Measurements from ENCODE around the gene NRG3.
A peak's percentile ranks its signal among the peaks of the same experiment; 100 is the strongest.

The NRG3 gene

DNA sequence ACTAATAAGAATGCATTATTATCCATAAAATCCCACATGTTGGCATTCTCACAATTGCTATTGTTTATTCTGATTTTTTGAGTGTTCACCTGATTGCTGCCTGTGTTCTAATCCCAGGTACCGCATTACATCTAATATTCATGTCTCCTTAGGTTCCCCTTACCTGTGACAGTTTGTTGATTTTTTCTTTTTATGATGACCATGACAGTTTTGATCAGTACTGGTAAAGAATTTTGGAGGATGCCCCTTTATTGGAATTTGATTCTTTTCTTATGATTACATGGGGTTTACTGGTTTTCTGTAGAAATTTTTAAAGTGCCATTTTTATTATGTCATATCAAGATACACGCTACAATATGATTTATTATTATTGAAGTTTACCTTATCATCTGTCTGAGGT, 1091.1 kb downstream of the NRG3 start:
- Histone ChIP-seq H3K9me3 (ENCODE audit: insufficient read depth, low read depth, low read length) (no peaks in the 10 kb centered on the region), H2BK12ac (ENCODE audit: low read length) (no peak overlapping the region), H2AK5ac (ENCODE audit: low read length) (no peak overlapping the region), H2BK5ac (ENCODE audit: low read depth, low read length, poor library complexity) (no peak overlapping the region), H2BK120ac (ENCODE audit: insufficient read depth, low read length, poor library complexity) (no peak overlapping the region), H3K4ac (ENCODE audit: low read depth, low read length) (no peak overlapping the region), H3K27me3 (ENCODE audit: insufficient read depth, low read length) (no peaks in the 10 kb centered on the region), H3K36me3 (ENCODE audit: control insufficient read depth in 1 of 2, insufficient read depth in 2 of 2, low read length in 2 of 2) (no peaks in the 10 kb centered on the region), H3K79me1 (ENCODE audit: low read length) (no peaks in the 10 kb centered on the region), H3K23ac (ENCODE audit: low read length) (no peak overlapping the region), H3K4me3 (ENCODE audit: low read depth, low read length) (no peak overlapping the region), H3K4me2 (ENCODE audit: low read length) (no peak overlapping the region), H2AFZ (ENCODE audit: insufficient read depth, low read length, poor library complexity) (no peak overlapping the region), H3K79me2 (ENCODE audit: control insufficient read depth, insufficient read depth, low read length, poor library complexity) (no peaks in the 10 kb centered on the region), H3K9ac (ENCODE audit: low read length) (no peak overlapping the region), H3K27ac (ENCODE audit: low read depth, low read length) (no peak overlapping the region), H4K91ac (ENCODE audit: low read depth, low read length) (no peak overlapping the region), H3K18ac (ENCODE audit: low read length) (no peak overlapping the region), H4K12ac (ENCODE audit: low read depth, low read length) (no peak overlapping the region), H3K4me1 (ENCODE audit: control insufficient read depth in 1 of 2, insufficient read depth in 2 of 2, low read length in 2 of 2) (no peaks in the 10 kb centered on the region), H4K8ac (ENCODE audit: low read depth, low read length) (no peak overlapping the region), H3K14ac (ENCODE audit: low read length) (no peak overlapping the region)
- no peak for DNase-seq
- no CpG with 5 or more reads among the region's 2 CpGs for WGBS (ENCODE audit: extremely low coverage, insufficient coverage, insufficient read length)

GRCh38 chr10:82968533-82968932, 1093.5 kb downstream of the NRG3 start:
- H2AFZ ChIP-seq (ENCODE audit: insufficient read depth, low read length, poor library complexity): no peak overlapping the region
- no peaks in the 10 kb centered on the region for H3K27me3 ChIP-seq (ENCODE audit: insufficient read depth, low read length)
- no CpG with 5 or more reads among the region's 5 CpGs for WGBS (ENCODE audit: extremely low coverage, insufficient coverage, insufficient read length)
- no peak overlapping the region for H2BK120ac ChIP-seq (ENCODE audit: insufficient read depth, low read length, poor library complexity)
- DNase-seq: no peak
- no peak overlapping the region for H3K4ac ChIP-seq (ENCODE audit: low read depth, low read length)
- H3K9ac ChIP-seq (ENCODE audit: low read length): no peak overlapping the region
- H3K79me1 ChIP-seq (ENCODE audit: low read length): no peaks in the 10 kb centered on the region
- H3K4me3 ChIP-seq (ENCODE audit: low read depth, low read length): no peak overlapping the region
- H3K23ac ChIP-seq (ENCODE audit: low read length): no peak overlapping the region
- no peaks in the 10 kb centered on the region for H3K9me3 ChIP-seq (ENCODE audit: insufficient read depth, low read depth, low read length)
- no peak overlapping the region for H2BK12ac ChIP-seq (ENCODE audit: low read length)
- H3K36me3 ChIP-seq (ENCODE audit: control insufficient read depth in 1 of 2, insufficient read depth in 2 of 2, low read length in 2 of 2): no peaks in the 10 kb centered on the region
- no peaks in the 10 kb centered on the region for H3K4me1 ChIP-seq (ENCODE audit: control insufficient read depth in 1 of 2, insufficient read depth in 2 of 2, low read length in 2 of 2)
- H4K91ac ChIP-seq (ENCODE audit: low read depth, low read length): no peak overlapping the region
- no peak overlapping the region for H2AK5ac ChIP-seq (ENCODE audit: low read length)
- no peak overlapping the region for H3K18ac ChIP-seq (ENCODE audit: low read length)
- H3K4me2 ChIP-seq (ENCODE audit: low read length): no peak overlapping the region
- no peak overlapping the region for H3K27ac ChIP-seq (ENCODE audit: low read depth, low read length)
- H3K79me2 ChIP-seq (ENCODE audit: control insufficient read depth, insufficient read depth, low read length, poor library complexity): no peaks in the 10 kb centered on the region
- no peak overlapping the region for H4K8ac ChIP-seq (ENCODE audit: low read depth, low read length)
- H2BK5ac ChIP-seq (ENCODE audit: low read depth, low read length, poor library complexity): no peak overlapping the region
- H4K12ac ChIP-seq (ENCODE audit: low read depth, low read length): no peak overlapping the region
- H3K14ac ChIP-seq (ENCODE audit: low read length): no peak overlapping the region

DNA sequence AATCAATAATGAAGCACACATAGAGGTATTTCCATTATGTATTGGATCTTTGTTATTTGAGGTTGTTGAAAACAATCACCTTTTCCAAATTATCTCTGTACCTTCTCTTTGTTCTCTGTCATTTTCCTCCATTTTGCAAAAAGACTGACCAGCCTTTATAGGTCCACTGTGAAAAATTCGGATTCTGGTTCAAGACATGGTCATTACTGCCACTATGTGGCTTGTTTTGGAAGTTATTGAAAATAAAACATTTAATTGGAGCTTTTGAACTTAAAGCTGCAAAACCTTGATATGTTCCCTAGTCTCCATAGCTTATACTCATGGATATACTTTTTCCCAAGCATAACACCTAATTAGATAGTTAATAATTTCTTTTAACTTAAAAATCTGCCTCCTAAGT, 1094.4 kb downstream of the NRG3 start:
- DNase-seq: peak in 1 of 2 donors; percentile 55
- Histone ChIP-seq H3K4me3 (ENCODE audit: low read depth, low read length) (no peak overlapping the region), H4K12ac (ENCODE audit: low read depth, low read length) (no peak overlapping the region), H3K4me1 (ENCODE audit: control insufficient read depth in 1 of 2, insufficient read depth in 2 of 2, low read length in 2 of 2) (no peaks in the 10 kb centered on the region), H3K9ac (ENCODE audit: low read length) (no peak overlapping the region), H3K79me1 (ENCODE audit: low read length) (no peaks in the 10 kb centered on the region), H3K23ac (ENCODE audit: low read length) (no peak overlapping the region), H3K18ac (ENCODE audit: low read length) (no peak overlapping the region), H2BK5ac (ENCODE audit: low read depth, low read length, poor library complexity) (no peak overlapping the region), H4K91ac (ENCODE audit: low read depth, low read length) (no peak overlapping the region), H4K8ac (ENCODE audit: low read depth, low read length) (no peak overlapping the region), H2AK5ac (ENCODE audit: low read length) (no peak overlapping the region), H3K36me3 (ENCODE audit: control insufficient read depth in 1 of 2, insufficient read depth in 2 of 2, low read length in 2 of 2) (no peaks in the 10 kb centered on the region), H2AFZ (ENCODE audit: insufficient read depth, low read length, poor library complexity) (no peak overlapping the region), H2BK120ac (ENCODE audit: insufficient read depth, low read length, poor library complexity) (no peak overlapping the region), H3K14ac (ENCODE audit: low read length) (no peak overlapping the region), H3K27me3 (ENCODE audit: insufficient read depth, low read length) (no peaks in the 10 kb centered on the region), H3K79me2 (ENCODE audit: control insufficient read depth, insufficient read depth, low read length, poor library complexity) (no peaks in the 10 kb centered on the region), H3K4ac (ENCODE audit: low read depth, low read length) (no peak overlapping the region), H3K9me3 (ENCODE audit: insufficient read depth, low read depth, low read length) (no peaks in the 10 kb centered on the region), H3K4me2 (ENCODE audit: low read length) (no peak overlapping the region), H2BK12ac (ENCODE audit: low read length) (no peak overlapping the region), H3K27ac (ENCODE audit: low read depth, low read length) (no peak overlapping the region)
- no CpG with 5 or more reads among the region's 1 CpG for WGBS (ENCODE audit: extremely low coverage, insufficient coverage, insufficient read length)

DNA sequence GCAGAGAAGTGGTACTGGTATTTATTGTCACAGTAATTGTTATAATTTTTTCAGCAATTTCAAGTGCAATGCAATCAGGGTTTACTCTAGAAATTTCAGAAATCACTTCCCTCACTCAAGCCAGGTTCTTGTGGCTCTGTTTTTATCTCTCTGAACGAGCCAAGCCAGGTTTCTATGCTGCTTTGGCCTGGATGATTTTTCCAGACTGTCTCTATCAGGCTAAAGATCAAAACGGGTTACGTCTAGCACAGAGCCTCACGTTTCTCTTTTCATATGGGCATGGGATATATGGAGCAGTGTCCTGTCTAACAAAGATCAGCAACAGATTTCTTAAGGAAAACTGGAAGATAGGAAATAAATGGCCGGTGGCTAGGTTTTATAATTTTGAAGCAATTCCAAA, 1105.3 kb downstream of the NRG3 start:
- peaks cover 6% of the 10 kb centered on the region for H3K79me1 ChIP-seq (ENCODE audit: low read length)
- H4K12ac ChIP-seq (ENCODE audit: low read depth, low read length): no peak overlapping the region
- no peak overlapping the region for H2BK120ac ChIP-seq (ENCODE audit: insufficient read depth, low read length, poor library complexity)
- H4K8ac ChIP-seq (ENCODE audit: low read depth, low read length): no peak overlapping the region
- H3K4me3 ChIP-seq (ENCODE audit: low read depth, low read length): no peak overlapping the region
- no peak overlapping the region for H2AFZ ChIP-seq (ENCODE audit: insufficient read depth, low read length, poor library complexity)
- no peak overlapping the region for H2BK12ac ChIP-seq (ENCODE audit: low read length)
- H3K4me1 ChIP-seq (ENCODE audit: control insufficient read depth in 1 of 2, insufficient read depth in 2 of 2, low read length in 2 of 2): peaks cover 0 to 6% of the 10 kb centered on the region in 2 experiments
- H3K4ac ChIP-seq (ENCODE audit: low read depth, low read length): no peak overlapping the region
- H3K4me2 ChIP-seq (ENCODE audit: low read length): no peak overlapping the region
- H3K9me3 ChIP-seq (ENCODE audit: insufficient read depth, low read depth, low read length): no peaks in the 10 kb centered on the region
- H2BK5ac ChIP-seq (ENCODE audit: low read depth, low read length, poor library complexity): no peak overlapping the region
- H4K91ac ChIP-seq (ENCODE audit: low read depth, low read length): no peak overlapping the region
- H3K14ac ChIP-seq (ENCODE audit: low read length): no peak overlapping the region
- H3K36me3 ChIP-seq (ENCODE audit: control insufficient read depth in 1 of 2, insufficient read depth in 2 of 2, low read length in 2 of 2): no peaks in the 10 kb centered on the region
- no peak overlapping the region for H3K9ac ChIP-seq (ENCODE audit: low read length)
- no peak for DNase-seq
- H3K27me3 ChIP-seq (ENCODE audit: insufficient read depth, low read length): no peaks in the 10 kb centered on the region
- no peak overlapping the region for H3K18ac ChIP-seq (ENCODE audit: low read length)
- WGBS (ENCODE audit: extremely low coverage, insufficient coverage, insufficient read length): no CpG with 5 or more reads among the region's 5 CpGs
- H3K23ac ChIP-seq (ENCODE audit: low read length): no peak overlapping the region
- no peak overlapping the region for H2AK5ac ChIP-seq (ENCODE audit: low read length)
- H3K27ac ChIP-seq (ENCODE audit: low read depth, low read length): no peak overlapping the region
- no peaks in the 10 kb centered on the region for H3K79me2 ChIP-seq (ENCODE audit: control insufficient read depth, insufficient read depth, low read length, poor library complexity)
